NCI-H774 (cell line): ENCODE results near the gene SPANXN1.
"Not testable (repeated sequence)": the region's sequence is repeated elsewhere in the genome, so short reads cannot be mapped to it uniquely, and the experiment has no call there.

ENCODE experiments used
- DNase-seq: peaks from one replicate; lab custom pipeline; 2025; lab: John Stamatoyannopoulos, UW

Gene SPANXN1

GRCh38 chrX:145247203-145247602 is at the start of gene SPANXN1:
Gene SPANXN1, plus strand, starts transcription at chrX:145247503. Its CDS starts 84 bp downstream, at chrX:145247587.
- not testable (repeated sequence) for DNase-seq

GRCh38 chrX:145199078-145199477 is 48.2 kb upstream of the SPANXN1 start:
- DNase-seq = no peak

- DNase-seq = no peak
Observed at GRCh38 chrX:145213504-145213903, 33.8 kb upstream of the SPANXN1 start.

- no peak for DNase-seq
Observed at GRCh38 chrX:145292218-145292617, 44.9 kb downstream of the SPANXN1 start.
